KMS-11 (cell line): ENCODE results near the gene UCN.
"Not testable (repeated sequence)": the region's sequence is repeated elsewhere in the genome, so short reads cannot be mapped to it uniquely, and the experiment has no call there.

ENCODE experiments used
- H2AFZ ChIP-seq: fragments of 200-600 bp; sonication (generic); 2 replicates; pipeline ENCODE4 v1.6.1; 2016; ENCODE audit warnings: antibody characterized with exemption, mixed run types, low read depth
- H3K27ac ChIP-seq: fragments of 200-600 bp; sonication (generic); 2 replicates; pipeline ENCODE4 v1.6.1; 2016; ENCODE audit warnings: mild to moderate bottlenecking, mixed run types
- H3K27me3 ChIP-seq: fragments of 200-600 bp; sonication (generic); 2 replicates; pipeline ENCODE4 v1.6.1; 2017; ENCODE audit warnings: mild to moderate bottlenecking, low read depth, mixed run types, moderate library complexity; ENCODE audit not compliant: insufficient read depth
- H3K36me3 ChIP-seq: fragments of 200-600 bp; sonication (generic); 2 replicates; pipeline ENCODE4 v1.6.1; 2017; ENCODE audit warnings: mild to moderate bottlenecking, mixed run types; ENCODE audit not compliant: insufficient read depth
- H3K4me1 ChIP-seq: fragments of 200-600 bp; sonication (generic); 2 replicates; pipeline ENCODE4 v1.6.1; 2016; ENCODE audit warnings: mild to moderate bottlenecking, low read depth, mixed run types; ENCODE audit not compliant: poor library complexity, severe bottlenecking
- H3K4me2 ChIP-seq: fragments of 200-600 bp; sonication (generic); 2 replicates; pipeline ENCODE4 v1.7.0; 2016; ENCODE audit warnings: mild to moderate bottlenecking, mixed run types
- H3K4me3 ChIP-seq: fragments of 200-600 bp; sonication (generic); IDR thresholded peaks from 2 replicates; pipeline ENCODE4 v1.6.1; 2017; ENCODE audit warnings: low read depth, low read length, mixed read lengths; ENCODE audit not compliant: insufficient read depth
- H3K79me2 ChIP-seq: fragments of 200-600 bp; sonication (generic); 2 replicates; pipeline ENCODE4 v1.6.1; 2016; ENCODE audit warnings: low read depth, mixed run types; ENCODE audit not compliant: insufficient read depth
- H3K9ac ChIP-seq: fragments of 200-600 bp; sonication (generic); 2 replicates; pipeline ENCODE4 v1.6.1; 2016; ENCODE audit warnings: mild to moderate bottlenecking, mixed run types
- H4K20me1 ChIP-seq: fragments of 200-600 bp; sonication (generic); 2 replicates; pipeline ENCODE4 v1.6.1; 2016; ENCODE audit warnings: mild to moderate bottlenecking, mixed run types; ENCODE audit not compliant: insufficient read depth
- CTCF ChIP-seq: fragments of 200-600 bp; sonication (generic); conservative IDR thresholded peaks from 2 replicates; pipeline ENCODE4 v1.6.1; 2017; ENCODE audit warnings: low read depth, mild to moderate bottlenecking, antibody characterized with exemption, low read length, moderate library complexity, mixed read lengths

UCN gene

GRCh38 chr2:27323596-27324285 lies 15.5 kb upstream of the UCN start:
- Histone ChIP-seq H3K27ac (peak overlapping the region; percentile 57; the same call in 1 of the 2 replicates), H3K27me3 (no peaks in the 10 kb centered on the region), H2AFZ (peak overlapping the region; percentile 77; the same call in 1 of the 2 replicates), H4K20me1 (no peaks in the 10 kb centered on the region), H3K4me2 (peak overlapping the region; percentile 71), H3K4me1 (peaks cover 14% of the 10 kb centered on the region), H3K36me3 (no peaks in the 10 kb centered on the region), H3K9ac (peak overlapping the region; percentile 84), H3K79me2 (no peaks in the 10 kb centered on the region), H3K4me3 (peak overlapping the region; percentile 92)
- no peak for TF ChIP-seq CTCF

DNA sequence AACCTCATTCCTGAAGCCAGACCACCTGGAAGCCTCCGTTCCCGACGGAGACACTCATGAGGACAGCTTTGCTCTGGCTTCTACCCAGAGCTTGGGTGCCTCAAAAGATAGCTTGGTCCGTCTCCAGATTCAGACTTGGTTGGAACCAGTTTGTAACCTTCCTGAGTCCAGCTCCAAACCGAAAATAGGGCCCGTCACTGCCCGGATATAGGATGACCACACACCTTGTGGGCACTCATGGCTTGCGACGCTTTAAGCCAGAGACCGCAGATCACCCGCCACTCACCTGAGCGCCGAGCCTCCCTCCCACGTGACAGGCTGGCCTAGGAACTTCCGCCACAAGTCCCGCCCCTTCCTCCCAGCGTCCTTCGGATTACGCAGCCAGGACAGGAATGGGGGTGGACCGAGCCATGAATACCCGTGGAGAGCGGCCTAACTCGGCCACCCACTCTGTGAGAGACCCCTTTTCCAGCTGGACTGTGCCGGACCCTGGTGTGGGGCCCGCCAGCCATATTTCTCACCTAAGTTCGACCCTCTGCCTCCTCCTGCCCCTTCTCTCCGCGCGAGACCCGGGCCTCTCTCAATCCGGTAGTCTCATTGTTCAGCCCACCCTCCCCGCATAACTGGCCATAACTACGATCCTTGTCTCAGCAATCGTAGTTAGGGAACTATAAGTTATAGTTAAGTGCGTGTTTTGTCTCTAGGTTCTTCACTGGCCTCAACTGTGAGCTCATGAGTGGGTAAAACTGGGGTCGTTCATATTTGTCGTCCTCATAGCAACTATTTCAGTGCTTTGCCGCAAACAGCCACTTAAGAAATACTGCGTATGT lies 14.7 kb upstream of the UCN start, which contains the start of gene MPV17:
Gene MPV17, minus strand, starts transcription at position 332 of the 830 bp plus-strand sequence. CDS start 580 bp downstream, outside the sequence.
- Histone ChIP-seq H3K79me2 (no peaks in the 10 kb centered on the region), H3K36me3 (no peaks in the 10 kb centered on the region), H3K27me3 (no peaks in the 10 kb centered on the region), H3K27ac (peak within 1 kb of the TSS; percentile 57), H3K9ac (peak within 1 kb of the TSS; percentile 84), H3K4me3 (peak within 1 kb of the TSS; percentile 92), H3K4me2 (peak within 1 kb of the TSS; percentile 71), H2AFZ (peak within 1 kb of the TSS; percentile 77), H3K4me1 (peaks cover 14% of the 10 kb centered on the region), H4K20me1 (no peaks in the 10 kb centered on the region)
- no peak for TF ChIP-seq CTCF

DNA sequence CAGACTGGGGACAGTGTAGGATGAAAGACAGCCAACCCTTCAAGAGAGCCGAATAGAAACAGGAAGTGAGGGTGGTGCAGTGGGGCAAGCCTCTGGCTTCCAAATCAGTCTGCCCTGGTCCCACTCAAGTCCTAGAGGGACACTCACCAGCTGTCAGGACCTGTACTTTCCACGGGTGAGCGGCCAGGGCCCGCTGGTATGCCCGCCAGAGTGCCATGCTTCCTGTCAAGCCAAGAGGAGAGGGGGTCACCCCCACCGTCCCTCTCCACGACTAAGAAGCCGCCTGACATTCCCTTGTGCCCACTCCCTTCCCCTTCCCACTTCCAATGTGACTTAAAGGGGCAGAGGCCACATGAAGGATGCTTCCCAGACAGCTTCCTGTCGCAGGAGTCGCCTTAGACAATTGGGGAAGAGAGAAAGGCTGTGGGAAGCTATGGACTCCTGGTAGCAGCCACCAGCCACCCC lies 14.1 kb upstream of the UCN start:
- no peak for TF ChIP-seq CTCF
- no peaks in the 10 kb centered on the region for H3K79me2 ChIP-seq
- H3K36me3 ChIP-seq, result no peaks in the 10 kb centered on the region
- peak overlapping the region; percentile 77 for H2AFZ ChIP-seq
- peak overlapping the region; percentile 71 for H3K4me2 ChIP-seq
- H3K27ac ChIP-seq, result peak overlapping the region; percentile 32; the same call in 1 of the 2 replicates
- H3K9ac ChIP-seq, result peak overlapping the region; percentile 84
- peak overlapping the region; percentile 61 for H3K4me3 ChIP-seq
- H3K27me3 ChIP-seq, result no peaks in the 10 kb centered on the region
- H4K20me1 ChIP-seq, result no peaks in the 10 kb centered on the region
- H3K4me1 ChIP-seq, result peaks cover 14% of the 10 kb centered on the region

DNA sequence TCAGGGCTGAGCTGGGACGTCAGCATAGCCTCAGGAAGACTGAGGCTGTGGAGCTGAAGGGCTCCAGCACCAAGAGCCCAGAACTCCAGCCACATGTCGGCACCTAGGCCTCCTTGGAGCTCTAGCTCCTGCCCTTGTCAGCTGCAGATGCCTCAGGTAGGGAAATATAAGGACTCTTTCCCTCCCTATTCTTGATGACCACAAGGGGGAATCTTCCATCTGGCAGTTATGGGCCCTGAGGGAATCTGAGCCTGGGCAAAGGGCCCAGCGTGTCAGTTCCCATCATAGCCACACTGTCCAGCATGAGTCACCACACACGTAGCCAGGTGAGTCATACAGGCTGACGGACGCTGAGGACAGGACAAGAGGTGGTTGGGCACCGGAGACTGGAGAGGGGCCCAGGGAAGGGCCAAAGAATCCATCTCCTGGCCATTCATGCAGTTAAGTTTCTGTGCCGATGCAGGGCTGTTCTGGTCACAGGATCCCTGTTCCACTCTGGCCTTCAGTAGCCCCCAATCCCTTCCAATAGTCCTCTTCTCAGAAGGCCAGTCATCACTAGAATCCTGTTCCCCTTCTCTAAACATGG lies 12.8 kb upstream of the UCN start:
- Histone ChIP-seq H3K4me1 (peaks cover 14% of the 10 kb centered on the region), H3K27me3 (no peaks in the 10 kb centered on the region), H2AFZ (no peak overlapping the region), H3K27ac (no peak overlapping the region), H3K4me3 (no peak overlapping the region), H3K36me3 (no peaks in the 10 kb centered on the region), H3K4me2 (no peak overlapping the region), H3K79me2 (no peaks in the 10 kb centered on the region), H3K9ac (no peak overlapping the region), H4K20me1 (no peaks in the 10 kb centered on the region)
- TF ChIP-seq CTCF, result no peak

- peaks cover 14% of the 10 kb centered on the region for H3K4me1 ChIP-seq
- H3K79me2 ChIP-seq, H3K9ac ChIP-seq, H4K20me1 ChIP-seq, H3K36me3 ChIP-seq, H3K4me2 ChIP-seq, H3K4me3 ChIP-seq, H3K27ac ChIP-seq, H3K27me3 ChIP-seq, H2AFZ ChIP-seq: not testable (repeated sequence)
Measured at GRCh38 chr2:27319839-27320238, 11.6 kb upstream of the UCN start.
